GM18508 (cell line): Measurements from ENCODE around the gene C1GALT1.
"Not testable (repeated sequence)": the region's sequence is repeated elsewhere in the genome, so short reads cannot be mapped to it uniquely, and the experiment has no call there.

Source experiments
- ATAC-seq: cut with Tn5 transposase; IDR thresholded peaks from one replicate; pipeline ENCODE4 v1.9.1; 2021; ENCODE audit warnings: moderate number of reproducible peaks; ENCODE audit not compliant: insufficient read depth, unreplicated experiment

The C1GALT1 gene

DNA sequence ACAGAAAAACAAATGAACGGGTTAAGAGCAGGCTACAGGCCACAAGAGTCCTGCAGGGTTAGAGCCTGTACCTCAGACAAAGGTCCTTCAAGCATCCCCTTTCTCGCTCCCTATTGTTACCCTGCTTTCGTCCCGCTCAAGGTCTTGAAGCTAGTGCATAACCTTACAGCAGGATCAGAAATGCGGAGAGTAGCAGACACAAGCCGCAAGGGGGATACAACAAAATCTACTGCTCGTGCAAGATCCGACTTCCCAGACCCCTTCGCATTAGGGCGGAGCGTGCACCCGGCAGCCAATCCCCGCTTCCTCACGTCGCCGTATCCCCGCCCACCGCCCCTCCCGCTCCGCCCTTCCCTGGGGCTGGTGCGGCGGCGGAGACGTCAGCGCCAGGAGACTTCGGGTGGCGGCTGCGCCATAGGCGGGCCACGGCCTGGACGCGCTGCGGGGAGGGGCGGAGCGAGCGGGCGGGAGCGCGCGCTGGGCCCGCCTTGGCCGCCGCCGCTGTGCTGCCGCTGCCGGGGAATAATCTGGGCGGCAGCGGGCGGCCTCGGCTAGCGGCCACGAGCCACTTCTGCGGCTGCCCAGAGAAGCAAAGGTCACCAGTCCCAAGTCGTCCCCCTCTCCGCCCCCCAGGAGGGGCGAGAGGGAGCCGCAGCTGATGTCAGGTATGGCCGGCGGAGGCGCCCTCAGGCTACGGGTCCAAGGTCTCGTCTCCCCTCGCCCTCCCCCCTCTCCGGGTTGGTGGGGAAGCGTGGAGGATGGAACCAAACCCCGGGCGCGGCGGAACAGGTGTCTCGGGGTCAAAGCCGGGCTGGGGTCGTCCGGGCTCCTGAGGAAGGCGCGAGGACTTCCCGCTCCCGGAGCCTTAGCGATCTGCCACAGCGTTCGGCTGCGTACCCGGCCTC lies at the start of gene C1GALT1:
C1GALT1 (plus strand) TSS at position 389 of the 905 bp plus-strand sequence. CDS start 51,776 bp downstream, outside the sequence.
- peak; percentile 68 for ATAC-seq

DNA sequence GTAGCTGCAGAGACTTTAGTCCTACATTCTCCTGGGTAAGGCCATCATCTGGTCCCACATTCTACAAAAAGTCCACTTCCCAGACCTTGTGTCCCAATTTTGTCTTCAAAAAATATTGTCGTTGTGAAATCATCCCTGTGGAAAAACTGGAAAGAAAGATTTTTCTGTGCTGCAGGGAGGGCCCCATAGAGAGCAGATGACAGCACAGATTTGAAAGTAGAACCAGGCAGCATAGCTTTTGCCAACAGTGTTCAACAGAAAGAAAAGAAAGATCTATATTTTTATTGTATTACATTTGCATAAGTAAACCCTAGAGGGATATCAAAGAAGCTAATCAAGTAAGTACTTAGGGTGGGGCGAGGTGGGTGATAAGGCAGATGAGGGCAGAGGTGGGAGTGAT lies 48.3 kb upstream of the C1GALT1 start:
- ATAC-seq = no peak

DNA sequence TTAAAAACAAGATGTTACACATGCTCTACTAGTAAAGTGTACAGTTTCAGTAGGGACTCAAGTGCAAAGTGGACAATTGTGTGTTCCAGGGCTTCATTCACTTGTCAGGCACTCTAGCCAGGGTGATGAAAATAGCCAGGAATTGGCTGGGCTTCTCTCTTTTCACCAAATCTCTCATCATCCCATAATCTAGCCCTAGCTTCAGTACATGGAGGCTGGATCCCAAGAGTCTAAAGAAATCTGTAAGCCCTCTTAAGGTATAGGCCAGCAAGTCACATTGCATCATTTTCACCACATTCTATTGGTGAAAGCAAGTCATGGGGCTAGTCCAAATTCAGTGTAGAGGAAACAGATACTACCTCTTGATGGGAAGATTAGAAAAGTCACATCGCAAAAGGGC lies 47.3 kb upstream of the C1GALT1 start:
- no peak for ATAC-seq

DNA sequence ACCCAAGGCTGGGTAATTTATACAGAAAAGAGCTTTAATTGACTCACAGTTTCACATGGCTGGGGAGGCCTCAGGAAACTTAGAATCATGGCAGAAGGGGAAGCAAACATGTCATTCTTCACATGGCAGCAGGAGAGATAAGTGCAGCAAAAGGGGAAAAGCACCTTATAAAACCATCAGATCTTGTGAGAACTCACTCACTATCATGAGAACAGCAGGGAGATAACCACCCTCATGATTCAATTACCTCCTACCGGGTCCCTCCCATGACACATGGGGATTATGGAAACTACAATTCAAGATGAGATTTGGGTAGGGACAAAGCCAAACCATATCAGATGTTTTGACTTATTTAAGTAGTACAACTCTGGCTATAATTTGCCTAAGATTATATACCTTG lies 46.4 kb upstream of the C1GALT1 start:
- ATAC-seq = not testable (repeated sequence)

DNA sequence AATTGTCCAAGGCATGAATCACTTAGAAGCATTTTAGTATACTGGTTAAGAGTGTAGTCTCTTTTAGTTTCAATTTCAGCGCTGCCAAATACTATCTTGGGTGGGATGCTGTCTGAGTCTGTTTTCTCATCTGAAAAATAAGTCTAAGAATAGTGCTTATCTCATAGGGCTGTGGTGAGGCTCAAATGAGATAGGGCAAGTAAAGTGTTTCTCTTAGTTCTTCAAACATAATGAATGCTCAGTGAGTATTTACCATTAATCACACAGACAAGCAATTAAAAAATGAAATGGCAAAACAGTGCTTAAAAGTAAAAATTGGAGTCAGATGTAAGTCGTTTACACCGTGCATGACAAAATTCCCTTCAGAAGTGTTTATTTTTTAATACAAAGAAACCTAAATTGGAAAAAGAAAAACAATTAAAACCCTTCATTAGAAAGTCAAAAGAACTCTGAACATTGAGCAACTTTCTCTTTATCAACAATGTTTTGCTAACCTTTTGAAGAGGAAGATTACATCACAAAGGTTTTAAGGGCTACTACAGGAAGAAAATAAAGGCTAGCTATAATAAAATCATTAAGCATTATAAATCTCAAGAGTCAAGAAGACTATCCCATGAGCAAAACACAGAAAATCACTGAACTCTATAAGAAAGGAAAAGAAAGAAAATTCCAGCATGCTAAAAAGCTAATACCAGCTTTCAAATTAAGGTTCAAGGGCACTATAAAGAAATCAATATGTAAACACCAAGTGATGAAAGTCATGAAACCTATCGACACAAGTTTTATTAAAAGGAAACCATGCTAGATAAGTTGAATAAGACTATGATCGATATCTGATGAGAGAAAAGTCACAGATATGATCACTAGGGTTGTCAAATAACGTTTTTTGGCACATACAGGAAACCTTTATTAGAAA lies 45.6 kb upstream of the C1GALT1 start:
- ATAC-seq = no peak

DNA sequence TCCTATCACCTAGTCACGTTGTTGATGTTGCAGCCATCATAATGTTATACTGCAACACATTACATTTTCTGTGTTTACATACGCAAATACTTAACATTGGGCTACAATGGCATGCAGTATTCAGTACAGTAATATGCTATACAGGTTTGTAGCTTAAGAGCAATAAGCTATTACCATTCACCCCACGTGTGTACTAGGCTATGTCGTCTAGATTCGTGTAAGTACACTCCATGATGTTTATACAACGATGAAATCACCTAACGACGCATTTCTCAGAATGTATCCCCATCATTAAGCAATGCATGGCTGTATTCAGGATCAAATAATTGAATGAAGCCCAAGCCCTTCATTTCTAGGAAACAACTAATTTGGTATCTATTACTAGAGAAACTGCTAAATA lies 43.4 kb upstream of the C1GALT1 start:
- ATAC-seq = no peak

DNA sequence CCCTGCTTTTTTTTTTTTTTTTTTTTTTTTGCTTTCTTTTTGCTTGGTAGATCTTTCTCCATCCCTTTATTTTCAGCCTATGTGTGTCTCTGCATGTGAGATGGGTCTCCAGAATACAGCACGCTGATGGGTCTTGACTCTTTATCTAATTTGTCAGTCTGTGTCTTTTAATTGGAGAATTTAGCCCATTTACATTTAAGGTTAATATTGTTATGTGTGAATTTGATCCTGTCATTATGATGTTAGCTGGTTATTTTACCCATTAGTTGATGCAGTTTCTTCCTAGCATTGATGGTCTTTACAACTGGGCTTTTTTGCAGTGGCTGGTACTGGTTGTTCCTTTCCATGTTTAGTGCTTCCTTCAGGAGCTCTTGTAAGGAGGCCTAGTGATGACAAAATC lies 38.9 kb upstream of the C1GALT1 start:
- ATAC-seq = not testable (repeated sequence)

DNA sequence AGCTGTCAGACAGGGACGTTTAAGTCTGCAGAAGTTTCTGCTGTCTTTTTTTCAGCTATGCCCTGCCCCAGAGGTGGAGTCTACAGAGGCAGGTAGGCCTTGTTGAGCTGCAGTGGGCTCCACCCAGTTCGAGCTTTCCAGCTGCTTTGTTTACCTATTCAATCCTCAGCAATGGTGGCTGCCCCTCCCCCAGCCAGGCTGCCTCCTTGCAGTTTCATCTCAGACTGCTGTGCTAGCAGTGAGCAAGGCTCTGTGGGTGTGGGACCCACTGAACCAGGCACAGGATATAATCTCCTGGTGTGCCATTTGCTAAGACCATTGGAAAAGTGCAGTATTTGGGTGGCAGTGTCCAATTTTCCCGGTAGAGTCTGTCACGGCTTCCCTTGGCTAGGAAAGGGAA lies 37.2 kb upstream of the C1GALT1 start:
- ATAC-seq = not testable (repeated sequence)

DNA sequence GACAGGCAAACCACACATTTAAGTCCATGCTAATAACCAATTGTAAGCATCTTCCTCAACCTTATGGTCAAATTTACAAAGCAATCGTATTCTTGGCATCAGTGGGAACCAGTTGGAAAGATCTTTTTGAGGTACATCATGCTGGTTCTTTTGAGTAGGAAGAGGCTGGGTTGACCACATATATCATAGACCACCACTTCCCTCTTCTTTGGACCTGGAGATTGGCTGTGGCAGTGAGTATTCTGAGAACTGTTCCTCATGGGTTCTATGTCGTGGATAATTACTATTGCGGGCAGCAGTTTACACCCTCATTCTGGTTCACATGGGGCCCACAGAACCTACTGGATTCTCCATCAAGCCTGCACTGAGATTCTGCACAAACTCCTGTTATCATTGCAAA lies 35.5 kb upstream of the C1GALT1 start:
- no peak for ATAC-seq

DNA sequence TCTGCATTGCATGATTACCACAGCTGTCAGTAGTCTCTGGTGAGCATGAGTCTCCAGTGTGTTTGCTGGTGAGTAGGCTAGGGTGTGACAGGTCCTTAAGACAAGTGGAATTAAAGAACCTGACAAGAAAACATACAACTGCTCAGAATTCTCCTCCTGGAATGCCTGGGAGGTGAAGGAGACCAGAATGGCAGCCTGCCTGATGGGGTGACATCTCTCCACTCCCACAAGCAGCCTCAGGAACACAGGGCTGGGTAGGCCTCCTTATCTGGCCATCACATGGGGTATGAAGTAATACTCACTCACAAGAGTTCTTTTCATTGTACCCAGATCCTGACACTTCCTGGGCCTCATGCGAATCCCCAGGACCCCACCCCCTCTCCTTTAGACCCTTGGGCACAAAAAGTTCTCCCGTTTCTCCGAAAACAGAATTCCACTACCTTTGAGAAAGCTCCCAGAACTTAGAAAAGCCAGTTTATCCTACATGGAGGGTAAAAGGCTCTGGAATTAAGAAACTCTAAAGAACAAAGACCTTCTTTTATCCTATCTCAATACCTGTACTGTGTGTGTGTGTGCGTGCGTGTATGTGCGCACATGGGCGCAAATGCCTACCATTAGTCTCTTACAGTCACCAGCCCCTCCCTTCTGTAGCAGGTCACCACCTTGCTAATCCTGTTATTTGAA lies 33.4 kb upstream of the C1GALT1 start:
- ATAC-seq = no peak

DNA sequence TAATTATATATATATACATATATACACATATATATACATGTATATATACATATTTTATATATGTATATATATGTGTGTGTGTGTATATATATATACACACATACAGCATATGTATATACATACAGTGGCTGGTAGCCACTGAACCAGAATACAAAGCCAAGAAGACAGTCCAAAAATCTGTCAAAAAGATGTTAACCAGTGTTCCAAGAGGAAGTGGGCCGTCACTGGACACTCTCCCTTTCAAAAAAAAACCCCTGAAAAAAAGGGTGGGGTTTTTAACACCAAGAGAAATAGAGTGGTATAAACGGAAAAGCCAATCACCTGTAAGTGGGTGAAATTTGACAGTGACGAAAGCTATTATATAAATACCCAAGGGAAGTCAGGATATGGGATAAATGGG lies 31.1 kb upstream of the C1GALT1 start:
- ATAC-seq = no peak

DNA sequence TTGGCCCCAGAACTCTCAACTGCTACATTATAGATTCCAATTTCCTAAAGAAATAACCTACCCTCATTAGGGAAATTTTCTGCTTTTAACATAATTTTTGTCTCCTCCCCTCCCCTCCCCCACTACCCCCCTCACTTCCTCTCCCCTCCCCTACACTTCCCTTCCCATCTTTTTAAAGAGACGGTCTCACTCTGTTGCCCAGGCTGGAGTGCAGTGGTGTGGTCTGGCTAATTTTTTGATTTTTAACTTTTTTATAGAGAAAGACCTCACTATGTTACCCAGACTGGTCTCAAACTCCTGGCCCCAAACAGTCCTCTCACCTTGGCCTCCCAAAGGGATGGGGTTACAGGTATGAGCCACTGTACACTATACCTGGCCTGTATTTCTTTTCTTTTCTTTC lies 30.5 kb upstream of the C1GALT1 start:
- ATAC-seq = no peak

DNA sequence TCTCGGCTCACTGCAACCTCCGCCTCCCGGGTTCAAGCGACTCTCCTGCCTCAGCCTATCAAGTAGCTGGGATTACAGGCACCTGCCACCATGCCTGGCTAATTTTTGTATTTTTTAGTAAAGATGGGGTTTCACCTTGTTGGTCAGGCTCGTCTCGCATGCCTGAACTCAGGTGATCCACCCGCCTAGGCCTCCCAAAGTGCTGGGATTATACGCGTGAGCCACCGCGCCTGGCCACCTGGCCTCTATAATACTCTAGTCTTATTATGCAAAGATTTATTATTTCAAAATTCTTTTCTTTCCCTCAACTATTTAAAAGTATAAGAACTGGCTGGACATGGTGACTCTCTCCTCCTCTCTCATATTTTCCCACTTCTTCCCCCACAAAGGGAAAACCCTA lies 30.0 kb upstream of the C1GALT1 start:
- ATAC-seq = no peak

DNA sequence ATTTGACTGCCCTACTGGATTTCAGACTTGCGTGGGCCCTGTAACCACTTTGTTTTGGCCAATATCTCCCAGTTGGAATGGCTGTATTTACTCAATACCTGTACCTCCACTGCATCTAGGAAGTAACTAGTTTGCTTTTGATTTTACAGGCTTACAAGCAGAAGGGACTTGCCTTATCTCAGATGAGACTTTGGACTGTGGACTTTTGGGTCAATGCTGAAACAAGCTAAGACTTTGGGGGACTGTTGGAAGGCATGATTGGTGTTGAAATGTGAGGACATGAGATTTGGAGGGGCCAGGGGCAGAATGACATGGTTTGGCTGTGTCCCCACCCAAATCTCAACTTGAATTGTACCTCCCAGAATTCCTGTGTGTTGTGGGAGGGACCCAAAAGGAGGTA lies 28.0 kb upstream of the C1GALT1 start:
- not testable (repeated sequence) for ATAC-seq

DNA sequence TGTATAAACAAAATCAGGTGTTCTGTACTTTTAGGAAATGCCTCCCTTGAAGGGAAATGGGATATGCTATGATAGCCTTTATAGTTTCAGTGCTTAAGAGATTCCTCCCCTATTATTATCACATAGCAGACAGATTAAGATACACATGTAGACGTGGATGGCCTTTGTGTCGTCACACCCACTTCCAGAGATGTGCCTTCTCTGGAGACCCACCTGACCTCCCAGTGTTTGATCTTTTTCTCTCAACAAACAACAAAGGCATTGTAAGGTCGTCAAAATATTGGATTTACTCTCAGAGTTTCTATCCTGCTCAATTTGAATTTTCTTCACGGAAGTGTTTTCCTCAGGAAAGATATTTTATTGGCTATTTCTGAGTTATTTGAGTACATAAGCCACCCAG lies 25.7 kb upstream of the C1GALT1 start:
- no peak for ATAC-seq

DNA sequence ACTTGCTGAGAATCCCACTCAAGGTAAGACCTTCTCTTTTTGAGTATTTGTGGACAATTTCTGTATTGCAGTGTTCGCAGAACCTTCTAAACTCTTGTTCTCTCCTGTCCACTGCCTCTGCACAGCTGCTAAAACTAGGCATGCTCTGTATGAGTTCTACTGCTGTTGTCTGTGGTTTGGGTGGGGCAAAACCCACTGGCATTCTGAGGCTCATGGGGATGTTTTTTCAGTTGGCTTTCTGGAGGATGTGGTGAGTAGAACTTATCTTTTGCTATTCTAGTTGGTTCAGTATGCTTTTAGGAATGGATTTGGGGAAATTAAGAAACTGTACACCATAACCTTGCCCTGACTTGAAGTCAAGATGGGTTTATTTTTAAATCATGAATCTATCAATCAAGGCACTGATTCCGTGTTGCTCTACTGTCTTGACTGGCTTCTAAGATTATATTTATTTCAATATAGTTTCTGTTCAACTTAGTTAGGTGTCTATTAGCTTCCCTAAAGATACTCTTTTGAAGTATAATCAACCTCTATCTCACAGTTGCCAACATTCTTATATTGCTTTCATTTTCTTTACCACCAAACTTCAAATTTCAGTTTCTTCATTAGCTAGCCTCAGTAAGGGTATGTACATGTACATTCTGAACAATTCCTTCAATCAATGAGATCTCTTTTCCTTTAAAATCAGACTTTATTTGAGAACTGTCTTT lies 25.0 kb upstream of the C1GALT1 start:
- ATAC-seq = peak; percentile 82

DNA sequence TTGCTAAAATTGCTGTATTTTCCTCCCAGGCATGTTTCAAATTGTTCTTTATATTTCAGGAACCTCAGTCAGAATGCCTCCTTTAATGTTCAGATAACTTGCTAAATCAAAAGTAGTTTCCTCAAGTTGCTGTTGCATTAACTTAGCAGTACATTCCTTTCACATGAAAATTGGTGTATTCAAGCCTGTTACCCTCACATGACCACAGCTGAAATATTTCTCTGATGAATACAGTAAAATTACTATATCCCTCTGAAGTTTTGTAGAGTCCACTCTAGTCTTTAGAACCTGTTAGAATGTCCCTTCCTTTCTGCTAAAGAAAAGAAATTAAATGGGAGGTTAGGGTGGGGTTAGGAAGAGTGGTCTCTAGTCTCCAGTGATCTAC lies 24.5 kb upstream of the C1GALT1 start:
- no peak for ATAC-seq

DNA sequence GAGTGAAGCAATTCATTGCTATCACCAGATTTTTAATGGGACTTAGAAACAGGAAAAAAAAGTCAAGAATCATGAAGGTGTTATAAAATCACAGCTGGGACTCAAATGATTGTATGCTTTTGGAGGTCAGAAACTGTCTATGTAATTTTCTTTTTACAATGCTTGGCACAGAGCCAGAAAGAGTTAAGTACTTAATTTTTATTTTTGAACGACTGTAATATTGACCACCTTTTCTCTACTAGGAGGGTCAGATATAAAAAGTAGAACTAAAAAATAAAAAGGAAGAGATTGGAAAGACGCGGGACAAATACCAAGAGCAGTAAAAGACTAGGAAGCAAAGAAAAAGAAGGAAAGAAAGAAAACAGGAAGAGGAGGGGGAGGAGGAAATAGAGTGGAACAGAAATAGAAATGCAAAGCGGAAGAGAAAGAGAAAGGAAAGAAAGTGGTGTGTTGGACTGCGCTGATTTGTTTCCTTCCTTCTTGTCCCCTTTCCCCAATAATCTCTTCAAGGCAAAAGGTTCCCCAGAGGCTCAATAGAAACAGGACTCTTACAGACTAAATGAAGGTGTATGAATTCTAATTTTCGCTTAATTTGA lies 23.2 kb upstream of the C1GALT1 start:
- no peak for ATAC-seq

DNA sequence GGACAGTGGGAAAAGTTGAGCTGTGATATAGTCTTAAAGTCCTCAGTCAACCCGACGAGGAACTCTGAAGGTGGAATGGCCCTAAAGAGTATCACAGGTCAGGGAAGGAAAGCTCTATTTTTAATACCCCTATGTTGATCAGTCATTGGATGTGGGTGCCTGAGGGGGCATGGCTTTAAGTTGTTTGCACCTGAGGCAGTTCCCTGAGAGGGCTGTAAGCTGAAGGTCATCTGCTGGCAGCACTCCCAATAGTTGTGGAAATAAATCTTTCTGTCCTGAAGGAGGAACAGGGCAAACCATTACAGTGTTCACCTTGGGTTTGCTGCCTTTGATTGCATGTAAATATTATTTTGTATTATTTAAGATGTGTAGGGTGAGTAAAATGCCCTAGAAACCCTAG lies 17.8 kb upstream of the C1GALT1 start:
- no peak for ATAC-seq

DNA sequence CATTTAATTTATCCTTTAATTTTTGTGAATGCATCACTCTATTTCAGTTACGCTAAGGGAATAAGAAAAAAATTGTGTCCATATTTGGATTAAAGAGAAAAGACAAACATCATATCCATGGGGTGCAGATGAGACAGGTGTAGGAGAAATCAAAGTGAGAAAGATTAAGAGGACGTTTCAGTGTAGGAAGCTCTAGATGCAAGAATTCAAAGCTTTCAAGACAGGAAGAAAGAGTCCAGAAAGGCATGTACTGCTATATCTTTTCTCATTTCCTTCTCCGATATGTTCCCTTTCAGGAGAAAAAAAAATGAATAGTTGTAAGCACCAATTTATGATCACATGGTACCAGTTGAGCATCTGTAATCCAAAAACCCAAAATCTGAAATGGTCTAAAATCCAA lies 17.0 kb upstream of the C1GALT1 start:
- no peak for ATAC-seq
